Mammary epithelial cell (primary cell): ENCODE data around the gene FCRL5.

Experiments
- CTCF ChIP-seq, 2 donors: IDR thresholded peaks in 1 of 2; conservative IDR thresholded peaks in 1 of 2; 2 replicates each; pipeline ENCODE4 v1.5.1; 2011 to 2012; ENCODE audit warnings: inconsistent platforms in 2 of 2, low read length in 2 of 2, mild to moderate bottlenecking in 2 of 2, control low read depth in 1 of 2, low read depth in 1 of 2; ENCODE audit not compliant: insufficient read depth in 1 of 2; ENCODE audit errors: extremely low read depth in 1 of 2
- EZH2 ChIP-seq: IDR thresholded peaks from 2 replicates; pipeline ENCODE4 v1.6.1; 2012; ENCODE audit warnings: low read length, inconsistent platforms, borderline replicate concordance

GRCh38 chr1:157523774-157524493 lies 28.4 kb downstream of the FCRL5 start:
- TF ChIP-seq CTCF (conservative IDR thresholded peaks at IDR 0.05 in 1 of 2, IDR thresholded peaks at IDR 0.05 in 1 of 2; ENCODE audit: extremely low read depth in 1 of 2, insufficient read depth in 1 of 2, low read depth in 1 of 2, low read length in 2 of 2): no peak
- no peak for TF ChIP-seq EZH2
